ENCODE results near the gene STX16. TPM values are rescaled to one million over a fixed set of nuclear protein-coding genes. Genes with fewer than 3 reads are reported as not detected.

The STX16 gene
- total and polyA plus RNA-seq, 7 donors: 14.6 to 126 (median 43.8) TPM

DNA sequence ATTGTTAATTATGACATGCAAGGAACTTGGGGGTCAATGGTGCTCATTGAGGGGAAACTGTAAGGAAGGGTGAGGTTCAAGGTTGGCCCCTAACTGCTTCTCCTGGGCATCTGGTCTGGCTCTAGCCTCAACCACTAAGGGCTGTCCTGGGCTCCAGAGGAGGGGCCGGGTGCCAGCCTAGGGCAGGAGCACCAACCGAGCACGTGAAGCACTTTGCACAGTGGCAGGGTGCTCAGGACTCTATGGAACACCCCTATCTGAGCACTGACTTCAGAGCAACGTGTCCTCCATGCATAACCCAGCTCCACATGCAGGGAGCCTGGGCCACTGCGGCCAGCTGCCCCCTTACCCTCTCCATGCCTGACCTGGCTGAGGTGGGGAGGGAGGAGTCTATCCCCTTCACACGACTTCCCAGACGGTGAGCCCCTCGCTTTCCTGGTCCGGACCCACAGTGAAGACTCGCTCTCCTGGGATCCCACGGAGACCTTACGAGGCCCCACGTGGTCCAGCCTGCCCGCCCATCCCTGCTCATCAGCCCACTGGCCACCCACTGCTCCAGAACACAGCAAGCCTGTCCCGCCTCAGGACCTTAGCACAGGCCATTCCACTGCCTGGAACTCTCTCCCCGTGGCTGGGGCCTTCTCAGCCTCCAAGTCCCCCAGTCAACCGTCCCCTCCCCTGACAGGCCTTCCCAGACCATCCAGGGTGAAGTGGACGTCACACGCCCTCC, 40.8 kb upstream of the STX16 start:
- TF ChIP-seq POLR2AphosphoS5 (IDR thresholded peaks at IDR 0.05): no peak
- no peak for TF ChIP-seq EP300 (IDR thresholded peaks at IDR 0.05)
- TF ChIP-seq, protein P1, sequence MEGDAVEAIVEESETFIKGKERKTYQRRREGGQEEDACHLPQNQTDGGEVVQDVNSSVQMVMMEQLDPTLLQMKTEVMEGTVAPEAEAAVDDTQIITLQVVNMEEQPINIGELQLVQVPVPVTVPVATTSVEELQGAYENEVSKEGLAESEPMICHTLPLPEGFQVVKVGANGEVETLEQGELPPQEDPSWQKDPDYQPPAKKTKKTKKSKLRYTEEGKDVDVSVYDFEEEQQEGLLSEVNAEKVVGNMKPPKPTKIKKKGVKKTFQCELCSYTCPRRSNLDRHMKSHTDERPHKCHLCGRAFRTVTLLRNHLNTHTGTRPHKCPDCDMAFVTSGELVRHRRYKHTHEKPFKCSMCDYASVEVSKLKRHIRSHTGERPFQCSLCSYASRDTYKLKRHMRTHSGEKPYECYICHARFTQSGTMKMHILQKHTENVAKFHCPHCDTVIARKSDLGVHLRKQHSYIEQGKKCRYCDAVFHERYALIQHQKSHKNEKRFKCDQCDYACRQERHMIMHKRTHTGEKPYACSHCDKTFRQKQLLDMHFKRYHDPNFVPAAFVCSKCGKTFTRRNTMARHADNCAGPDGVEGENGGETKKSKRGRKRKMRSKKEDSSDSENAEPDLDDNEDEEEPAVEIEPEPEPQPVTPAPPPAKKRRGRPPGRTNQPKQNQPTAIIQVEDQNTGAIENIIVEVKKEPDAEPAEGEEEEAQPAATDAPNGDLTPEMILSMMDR (IDR thresholded peaks at IDR 0.05): no peak
- no peak for TF ChIP-seq POLR2A (IDR thresholded peaks at IDR 0.05)
- Histone ChIP-seq H3K27me3 (no peaks in the 10 kb centered on the region), H3K36me3 (no peaks in the 10 kb centered on the region), H3K4me1 (peaks cover 0 to 17% (median 16%) of the 10 kb centered on the region in 4 donors), H3K4me3 (no peak overlapping the region), H3K27ac (no peak overlapping the region), H3K9me3 (no peaks in the 10 kb centered on the region)
- WGBS, 2 donors: 89 to 91% methylated on average over 19 of the region's 19 CpGs
- no peak for DNase-seq
- intact Hi-C loops (cut with DNase I): no loop called here

DNA sequence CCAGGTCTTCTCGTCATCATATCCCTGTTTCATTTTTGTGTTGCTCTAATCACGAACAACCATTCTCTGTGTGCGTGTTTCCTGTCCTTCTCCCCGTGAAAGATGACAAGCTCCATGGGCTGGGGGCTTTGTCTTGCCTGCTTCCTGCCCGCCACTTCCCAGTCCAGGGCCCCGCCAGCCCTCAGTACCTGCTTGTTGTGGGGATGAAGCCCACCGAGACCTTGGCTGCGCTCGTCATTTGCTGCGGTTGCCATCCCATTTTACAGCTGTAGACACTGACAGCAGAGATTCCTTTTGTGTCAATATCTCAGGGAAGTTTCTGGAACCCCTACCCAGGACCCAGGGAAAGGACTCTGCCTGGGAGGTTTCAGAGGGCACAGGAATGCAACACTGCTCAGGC, 40.3 kb upstream of the STX16 start:
- Histone ChIP-seq H3K4me1 (peaks cover 0 to 15% (median 14%) of the 10 kb centered on the region in 4 donors), H3K9me3 (no peaks in the 10 kb centered on the region), H3K4me3 (no peak overlapping the region), H3K36me3 (no peaks in the 10 kb centered on the region), H3K27ac (no peak overlapping the region), H3K27me3 (no peaks in the 10 kb centered on the region)
- TF ChIP-seq POLR2A (IDR thresholded peaks at IDR 0.05): no peak
- TF ChIP-seq, protein P1 (IDR thresholded peaks at IDR 0.05): no peak
- no peak for DNase-seq
- 89 to 91% methylated on average over 10 of the region's 10 CpGs for WGBS, 2 donors
- intact Hi-C loops (cut with DNase I): no loop called here

DNA sequence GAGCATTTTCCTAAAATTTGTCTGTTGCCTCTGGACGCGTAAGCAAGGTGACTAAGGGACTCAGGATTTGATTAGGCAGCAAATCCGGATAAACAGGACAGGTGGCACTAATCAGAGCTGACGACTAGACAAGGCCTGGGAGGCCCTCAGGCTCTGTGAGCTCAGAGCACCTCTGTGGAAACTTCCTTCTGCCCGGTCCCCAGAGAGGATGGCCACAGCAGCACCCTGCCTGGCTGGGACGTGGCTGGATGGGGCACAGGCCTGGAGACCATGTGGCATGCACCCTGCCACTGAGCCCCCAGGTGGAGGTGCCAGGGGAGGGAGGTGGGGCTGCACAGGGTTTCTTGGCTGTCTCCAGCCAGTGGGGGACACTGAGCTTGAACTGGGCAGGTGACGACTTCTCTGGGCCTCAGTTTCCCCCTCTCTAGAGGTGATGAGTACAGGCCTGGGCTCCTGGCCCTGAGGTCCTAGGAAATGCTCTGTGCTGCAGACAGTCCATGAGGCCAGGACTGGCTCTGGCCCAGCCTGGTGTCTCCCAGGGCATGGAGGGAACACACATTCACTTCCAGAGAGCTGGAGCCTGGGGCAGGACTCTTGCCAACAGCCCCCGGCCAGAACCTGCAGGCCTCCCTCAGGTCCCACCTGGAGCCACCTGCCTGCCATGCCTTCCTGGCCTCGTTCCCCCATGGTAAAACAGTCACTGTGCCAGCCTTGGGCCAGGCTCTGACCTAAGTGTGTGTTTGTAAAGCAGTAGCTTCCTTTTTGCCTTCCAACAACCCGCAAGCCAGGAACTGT, 39.6 kb upstream of the STX16 start:
- no peaks in the 10 kb centered on the region for H3K36me3 ChIP-seq
- H3K4me3 ChIP-seq: no peak overlapping the region
- intact Hi-C loops (cut with DNase I): no loop called here
- WGBS, 2 donors: 72 to 74% methylated on average over 10 of the region's 10 CpGs
- no peak for TF ChIP-seq POLR2A (IDR thresholded peaks at IDR 0.05)
- TF ChIP-seq, protein P1 (IDR thresholded peaks at IDR 0.05): no peak
- TF ChIP-seq EP300 (IDR thresholded peaks at IDR 0.05): no peak
- TF ChIP-seq POLR2AphosphoS5 (IDR thresholded peaks at IDR 0.05): no peak
- no peaks in the 10 kb centered on the region for H3K9me3 ChIP-seq
- no peaks in the 10 kb centered on the region for H3K27me3 ChIP-seq
- H3K4me1 ChIP-seq: peaks cover 0 to 15% (median 14%) of the 10 kb centered on the region in 4 donors
- DNase-seq: no peak
- H3K27ac ChIP-seq: peak overlapping the region in 1 of 4 donors; percentile 33

DNA sequence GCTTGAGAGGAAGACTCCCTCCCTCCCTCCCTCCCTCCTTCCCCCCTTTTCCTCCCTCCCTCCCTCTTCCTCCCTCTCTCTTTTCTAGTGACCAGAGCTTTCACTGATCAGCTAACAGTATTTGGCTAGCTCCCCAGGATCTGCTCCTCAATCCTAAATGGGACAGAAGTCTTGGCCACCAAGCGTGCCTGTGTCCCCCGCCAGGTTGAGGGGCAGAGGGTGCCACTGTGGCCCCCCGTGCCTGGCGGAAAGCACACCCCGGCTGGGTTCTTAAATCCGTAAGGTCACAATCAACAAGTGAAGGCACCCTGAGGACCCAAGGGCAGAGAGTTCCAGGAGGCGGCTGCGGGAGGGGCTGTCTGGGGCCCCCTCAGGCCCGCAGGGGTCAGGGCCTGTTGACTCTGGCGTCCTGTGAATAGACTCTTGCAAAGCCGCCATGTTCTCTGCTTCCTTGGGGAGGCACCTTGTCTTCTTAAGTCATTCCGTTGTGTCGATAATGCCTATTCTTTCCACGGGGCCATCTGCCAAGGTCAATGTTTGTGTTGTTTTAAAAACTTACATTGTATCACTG, 38.9 kb upstream of the STX16 start:
- Histone ChIP-seq H3K4me1 (peaks cover 0 to 15% (median 14%) of the 10 kb centered on the region in 4 donors), H3K27me3 (no peaks in the 10 kb centered on the region), H3K27ac (peak overlapping the region in 1 of 4 donors; percentile 33), H3K4me3 (no peak overlapping the region), H3K9me3 (no peaks in the 10 kb centered on the region), H3K36me3 (no peaks in the 10 kb centered on the region)
- TF ChIP-seq EP300 (IDR thresholded peaks at IDR 0.05) (no peak), POLR2A (IDR thresholded peaks at IDR 0.05) (no peak), POLR2AphosphoS5 (IDR thresholded peaks at IDR 0.05) (no peak)
- TF ChIP-seq, protein P1 (IDR thresholded peaks at IDR 0.05): no peak
- no peak for DNase-seq
- 57 to 67% methylated on average over 14 of the region's 14 CpGs for WGBS, 2 donors
- intact Hi-C loops (cut with DNase I): no loop called here

Data from sigmoid colon (tissue), 7 donors.